CD4-positive, alpha-beta memory T cell (primary cell): ENCODE results near the gene DGKH. TPM values are rescaled to one million over a fixed set of nuclear protein-coding genes. Genes with fewer than 3 reads are reported as not detected.

ENCODE experiments used
- CTCF ChIA-PET: fragments of 350-600 bp; sonication (Branson Sonifier 250); formaldehyde crosslinking; loops from one replicate; lab custom pipeline; 2021; ENCODE audit warnings: inconsistent platforms; ENCODE audit not compliant: partially characterized antibody; lab: Charles Lee
- POLR2A ChIA-PET: fragments of 350-600 bp; sonication (Branson Sonifier 250); formaldehyde crosslinking; loops from one replicate; lab custom pipeline; 2021; ENCODE audit not compliant: partially characterized antibody; lab: Charles Lee
- DNase-seq, 5 donors: peaks; one replicate each; pipeline versions ENCODE4 v3.0.0 to v3.0.0-alpha.2; 2020 to 2022; ENCODE audit warnings: mixed read lengths in 1 of 5
- H3K27ac ChIP-seq: one replicate; pipeline ENCODE4 v1.7.0; 2013; ENCODE audit warnings: low read depth, low read length
- H3K27me3 ChIP-seq: 2 replicates; pipeline ENCODE4 v1.7.0; 2013; ENCODE audit warnings: mild to moderate bottlenecking, low read length, moderate library complexity; ENCODE audit not compliant: insufficient read depth
- H3K36me3 ChIP-seq: 2 replicates; pipeline ENCODE4 v1.7.0; 2013; ENCODE audit warnings: mild to moderate bottlenecking, low read length, moderate library complexity; ENCODE audit not compliant: insufficient read depth
- H3K4me1 ChIP-seq: 2 replicates; pipeline ENCODE4 v1.7.0; 2013; ENCODE audit warnings: mild to moderate bottlenecking, low read length, moderate library complexity; ENCODE audit not compliant: insufficient read depth
- H3K4me3 ChIP-seq, 2 donors: one replicate each; pipeline ENCODE4 v1.7.0; 2013; ENCODE audit warnings: low read length in 2 of 2, mild to moderate bottlenecking in 1 of 2
- H3K9me3 ChIP-seq, 2 donors: one replicate each; pipeline ENCODE4 v1.7.0; 2013; ENCODE audit warnings: low read length in 2 of 2, control low read depth in 1 of 2; ENCODE audit not compliant: control insufficient read depth in 1 of 2
- H3K27ac Mint-ChIP-seq, 7 donors: one replicate each; pipeline ENCODE4 v1.8.0; 2020 to 2021; ENCODE audit warnings: mixed read lengths in 7 of 7, mild to moderate bottlenecking in 6 of 7, inconsistent platforms in 3 of 7, moderate library complexity in 3 of 7
- H3K27me3 Mint-ChIP-seq, 2 donors: one replicate each; pipeline ENCODE4 v1.8.0; 2020 to 2021; ENCODE audit warnings: mixed read lengths in 2 of 2
- H3K36me3 Mint-ChIP-seq, 2 donors: one replicate each; pipeline ENCODE4 v1.8.0; 2020 to 2021; ENCODE audit warnings: mixed read lengths in 2 of 2, inconsistent platforms in 1 of 2, mild to moderate bottlenecking in 1 of 2
- H3K4me1 Mint-ChIP-seq, 4 donors: one replicate each; pipeline ENCODE4 v1.8.0; 2020 to 2021; ENCODE audit warnings: mixed read lengths in 4 of 4, mild to moderate bottlenecking in 1 of 4
- H3K4me3 Mint-ChIP-seq, 8 donors: one replicate each; pipeline ENCODE4 v1.8.0; 2020 to 2021; ENCODE audit warnings: mixed read lengths in 8 of 8, mild to moderate bottlenecking in 7 of 8, moderate library complexity in 6 of 8, inconsistent platforms in 3 of 8
- H3K9me3 Mint-ChIP-seq, 8 donors: one replicate each; pipeline ENCODE4 v1.8.0; 2020 to 2021; ENCODE audit warnings: mixed read lengths in 8 of 8, mild to moderate bottlenecking in 5 of 8, inconsistent platforms in 3 of 8, moderate library complexity in 1 of 8
- intact Hi-C: fragments of 100-400 bp; cut with micrococcal nuclease; formaldehyde crosslinking; loops from one replicate; pipeline ENCODE4 v1.15.1; 2023
- polyA plus RNA-seq, 2 donors: library from polyadenylated mRNA; unstranded; fragments of 300-500 nt; fragmentation: Illumina TruSeq; gene quantifications; one replicate each; pipeline ENCODE4 v1.2.3, GENCODE V29; 2021
- total RNA-seq, 2 experiments: library from RNA; stranded (reverse); gene quantifications; one replicate each; pipeline ENCODE4 v1.2.3, GENCODE V29; 2021

Gene DGKH
- total and polyA plus RNA-seq, 4 experiments from 2014 or later: 2.1 to 11.6 (median 6.6) TPM

GRCh38 chr13:42048684-42049453, 421 bp downstream of the DGKH start:
- Histone ChIP-seq H3K27me3 (no peaks in the 10 kb centered on the region), H3K4me1 (peaks cover 12% of the 10 kb centered on the region), H3K36me3 (no peaks in the 10 kb centered on the region), H3K9me3 (no peaks in the 10 kb centered on the region), H3K27ac (peak overlapping the region; percentile 53), H3K4me3 (peak overlapping the region; percentile 45 to 76)
- CTCF ChIA-PET: interaction anchor here (1.5 to 2.0 kb wide), 2 partner anchors 24 to 63 kb away, joined by 3 to 6 read pairs; no protein-coding TSS in a partner anchor
- peak; percentile 51 to 71 (median 57) for DNase-seq
- peaks cover 3 to 4% of the 10 kb centered on the region in 2 donors for H3K36me3 Mint-ChIP-seq
- peak overlapping the region; percentile 82 to 93 (median 89) for H3K4me3 Mint-ChIP-seq
- intact Hi-C loops: loop anchor here (1.0 to 10.0 kb wide), 5 partner anchors 9 to 987 kb away; partner anchors contain the start of genes MTRF1, NAA16, RGCC and WBP4
- peak overlapping the region in 4 of 7 donors; percentile 61 to 88 (median 74) for H3K27ac Mint-ChIP-seq
- no peaks in the 10 kb centered on the region for H3K27me3 Mint-ChIP-seq
- H3K9me3 Mint-ChIP-seq: no peaks in the 10 kb centered on the region
- peaks cover 17 to 25% (median 19%) of the 10 kb centered on the region in 4 donors for H3K4me1 Mint-ChIP-seq
- POLR2A ChIA-PET: interaction anchor here (1.0 to 2.3 kb wide), 4 partner anchors 9 to 345 kb away, joined by 3 to 12 read pairs (median 8); partner anchors contain the start of gene VWA8

GRCh38 chr13:42049454-42049813, 986 bp downstream of the DGKH start:
- Histone ChIP-seq H3K4me3 (peak overlapping the region; percentile 45 to 67), H3K9me3 (no peaks in the 10 kb centered on the region), H3K4me1 (peaks cover 12% of the 10 kb centered on the region), H3K27ac (peak overlapping the region; percentile 48), H3K27me3 (no peaks in the 10 kb centered on the region), H3K36me3 (no peaks in the 10 kb centered on the region)
- H3K27ac Mint-ChIP-seq: peak overlapping the region in 4 of 7 donors; percentile 8 to 84 (median 56)
- H3K4me3 Mint-ChIP-seq: peak overlapping the region; percentile 82 to 93 (median 88)
- H3K27me3 Mint-ChIP-seq: no peaks in the 10 kb centered on the region
- peaks cover 3 to 4% of the 10 kb centered on the region in 2 donors for H3K36me3 Mint-ChIP-seq
- ChIA-PET CTCF (no interaction called here), POLR2A (interaction anchor here (2.3 kb wide), 1 partner anchor 89 kb away, joined by 12 read pairs; the partner anchor contains the start of gene VWA8)
- no peaks in the 10 kb centered on the region for H3K9me3 Mint-ChIP-seq
- DNase-seq: no peak
- intact Hi-C loops: loop anchor here (1.0 to 10.0 kb wide), 5 partner anchors 9 to 987 kb away; partner anchors contain the start of genes MTRF1, NAA16, RGCC and WBP4
- peaks cover 20 to 25% (median 20%) of the 10 kb centered on the region in 4 donors for H3K4me1 Mint-ChIP-seq

GRCh38 chr13:42054798-42055499, 6.5 kb downstream of the DGKH start:
- ChIA-PET POLR2A (no interaction called here), CTCF (no interaction called here)
- Mint-ChIP-seq H3K9me3 (peaks cover 0 to 8% (median 4%) of the 10 kb centered on the region in 8 donors), H3K27me3 (no peaks in the 10 kb centered on the region), H3K4me3 (no peak overlapping the region), H3K27ac (no peak overlapping the region), H3K4me1 (peaks cover 12 to 34% (median 17%) of the 10 kb centered on the region in 4 donors), H3K36me3 (peaks cover 0 to 16% of the 10 kb centered on the region in 2 donors)
- no peak for DNase-seq
- Histone ChIP-seq H3K27ac (no peak overlapping the region), H3K4me1 (peaks cover 18% of the 10 kb centered on the region), H3K4me3 (no peak overlapping the region), H3K27me3 (no peaks in the 10 kb centered on the region), H3K9me3 (peaks cover 0 to 3% of the 10 kb centered on the region in 2 donors), H3K36me3 (no peaks in the 10 kb centered on the region)
- intact Hi-C loops: loop anchor here (1.0 kb wide), 1 partner anchor 15 kb away; no protein-coding TSS in a partner anchor

- Histone ChIP-seq H3K9me3 (peaks cover 0 to 3% of the 10 kb centered on the region in 2 donors), H3K36me3 (no peaks in the 10 kb centered on the region), H3K4me3 (no peak overlapping the region), H3K4me1 (peaks cover 18% of the 10 kb centered on the region), H3K27me3 (no peaks in the 10 kb centered on the region), H3K27ac (no peak overlapping the region)
- peaks cover 12 to 34% (median 15%) of the 10 kb centered on the region in 4 donors for H3K4me1 Mint-ChIP-seq
- intact Hi-C loops: no loop called here
- no peaks in the 10 kb centered on the region for H3K27me3 Mint-ChIP-seq
- H3K4me3 Mint-ChIP-seq: peak overlapping the region in 5 of 8 donors; percentile 44 to 77 (median 61)
- peak overlapping the region in 4 of 7 donors; percentile 3 to 63 (median 44) for H3K27ac Mint-ChIP-seq
- H3K36me3 Mint-ChIP-seq: peaks cover 2 to 16% of the 10 kb centered on the region in 2 donors
- H3K9me3 Mint-ChIP-seq: peaks cover 0 to 8% (median 4%) of the 10 kb centered on the region in 8 donors
- POLR2A ChIA-PET: no interaction called here
- no peak for DNase-seq
- CTCF ChIA-PET: no interaction called here
Observed at GRCh38 chr13:42055500-42056085, 7.1 kb downstream of the DGKH start.

- Histone ChIP-seq H3K9me3 (peaks cover 0 to 3% of the 10 kb centered on the region in 2 donors), H3K4me3 (no peak overlapping the region), H3K36me3 (no peaks in the 10 kb centered on the region), H3K4me1 (peaks cover 18% of the 10 kb centered on the region), H3K27me3 (no peaks in the 10 kb centered on the region), H3K27ac (no peak overlapping the region)
- Mint-ChIP-seq H3K27ac (no peak overlapping the region), H3K4me1 (peaks cover 11 to 32% (median 15%) of the 10 kb centered on the region in 4 donors), H3K9me3 (peaks cover 0 to 9% (median 4%) of the 10 kb centered on the region in 8 donors), H3K36me3 (peaks cover 2 to 16% of the 10 kb centered on the region in 2 donors), H3K27me3 (no peaks in the 10 kb centered on the region), H3K4me3 (peak overlapping the region in 1 of 8 donors; percentile 77)
- no peak for DNase-seq
- CTCF ChIA-PET: no interaction called here
- POLR2A ChIA-PET: no interaction called here
- intact Hi-C loops: no loop called here
Observed at GRCh38 chr13:42056146-42056545, 7.7 kb downstream of the DGKH start.

GRCh38 chr13:42056583-42056982, 8.1 kb downstream of the DGKH start:
- H3K4me1 Mint-ChIP-seq: peaks cover 8 to 29% (median 14%) of the 10 kb centered on the region in 4 donors
- no peaks in the 10 kb centered on the region for H3K27me3 ChIP-seq
- peaks cover 0 to 9% (median 4%) of the 10 kb centered on the region in 8 donors for H3K9me3 Mint-ChIP-seq
- no peaks in the 10 kb centered on the region for H3K27me3 Mint-ChIP-seq
- peaks cover 18% of the 10 kb centered on the region for H3K4me1 ChIP-seq
- peaks cover 2 to 16% of the 10 kb centered on the region in 2 donors for H3K36me3 Mint-ChIP-seq
- no peak overlapping the region for H3K4me3 ChIP-seq
- intact Hi-C loops: no loop called here
- H3K27ac Mint-ChIP-seq: peak overlapping the region in 3 of 7 donors; percentile 58 to 71 (median 70)
- no peak for DNase-seq
- H3K36me3 ChIP-seq: no peaks in the 10 kb centered on the region
- ChIA-PET CTCF (no interaction called here), POLR2A (no interaction called here)
- H3K4me3 Mint-ChIP-seq: peak overlapping the region in 6 of 8 donors; percentile 4 to 77 (median 58)
- H3K9me3 ChIP-seq: peaks cover 0 to 3% of the 10 kb centered on the region in 2 donors
- H3K27ac ChIP-seq: no peak overlapping the region
